K562 (cell line): ENCODE results near the gene R3HDM2.

Experiments
- EZH2 ChIP-seq: IDR thresholded peaks from 2 replicates; pipeline ENCODE4 v1.6.1; 2012; ENCODE audit warnings: low read depth, mild to moderate bottlenecking, inconsistent platforms, low read length, borderline replicate concordance
- HNRNPH1 ChIP-seq: fragments of 200-400 bp; formaldehyde crosslinking; optimal IDR thresholded peaks from 2 replicates; pipeline ENCODE3; 2017; ENCODE audit warnings: low read depth, mild to moderate bottlenecking, low read length, moderate library complexity
- PREB ChIP-seq: sonication (generic); formaldehyde crosslinking; IDR thresholded peaks from 2 replicates; pipeline ENCODE4 v1.8.1; 2023; ENCODE audit warnings: mild to moderate bottlenecking, missing genetic modification reagents
- SOX6 ChIP-seq: fragments of 450-650 bp; IDR thresholded peaks from 2 replicates; pipeline ENCODE4 v1.6.1; 2014; ENCODE audit warnings: mild to moderate bottlenecking
- TAF1 ChIP-seq: IDR thresholded peaks from 2 replicates; pipeline ENCODE4 v1.6.1; 2011; ENCODE audit warnings: mild to moderate bottlenecking, low read length, moderate library complexity; ENCODE audit not compliant: insufficient read depth, control insufficient read depth, severe bottlenecking; ENCODE audit errors: extremely low read depth
- ZNF668 ChIP-seq: fragments of 250-450 bp; sonication (Bioruptor Pico); IDR thresholded peaks from 2 replicates; pipeline ENCODE4 v1.8.0; 2022; ENCODE audit warnings: mild to moderate bottlenecking, inconsistent platforms

- TF ChIP-seq EZH2 (no peak), PREB (CRISPR knock-in tag) (no peak), TAF1 (no peak), HNRNPH1 (no peak), ZNF668 (CRISPR knock-in tag) (no peak), SOX6 (no peak)
Measured at GRCh38 chr12:57465747-57466505, 35.1 kb upstream of the R3HDM2 start.
